GM12878 (cell line): Measurements from ENCODE around the gene ITGB5. TPM values are rescaled to one million over a fixed set of nuclear protein-coding genes. Genes with fewer than 3 reads are reported as not detected.

Experiments used
- ATAC-seq: fragments of 200-7000 bp; cut with Tn5 transposase; 3 replicates; pipeline ENCODE4 v1.9.1; 2020; ENCODE audit warnings: mild to moderate bottlenecking, moderate library complexity
- BruUV-seq: library from RNA; stranded (reverse); fragments of 400-500 nt; replicated peaks from 2 replicates; lab custom pipeline; 2021; lab: Mats Ljungman, UMichigan
- CTCF ChIA-PET: fragments of 300-600 bp; sonication (Branson Sonifier 250); formaldehyde crosslinking; extraction: SDS; loops from one replicate; lab custom pipeline; 2021; ENCODE audit warnings: inconsistent platforms; lab: Yijun Ruan, JAX
- POLR2A ChIA-PET: fragments of 350-600 bp; formaldehyde crosslinking; extraction: SDS; loops from one replicate; lab custom pipeline; 2021; ENCODE audit warnings: inconsistent platforms; lab: Charles Lee
- RAD21 ChIA-PET: fragments of 300-600 bp; sonication (Branson Sonifier 250); formaldehyde crosslinking; loops from one replicate; lab custom pipeline; 2023; ENCODE audit warnings: antibody characterized with exemption; ENCODE audit not compliant: unreplicated experiment; lab: Charles Lee
- SMC1A ChIA-PET: fragments of 300-600 bp; sonication (Branson Sonifier 250); formaldehyde crosslinking; loops from one replicate; lab custom pipeline; 2023; ENCODE audit not compliant: unreplicated experiment, uncharacterized antibody; lab: Charles Lee
- DNase-seq: peaks from one replicate; pipeline ENCODE4 v3.0.0-alpha.2; 2011; ENCODE audit warnings: low read depth, low spot score
- FAIRE-seq: peaks from 3 replicates; lab custom pipeline; 2011; peaks lifted over from hg19 to GRCh38; lab: Jason Lieb, UNC
- H2AFZ ChIP-seq: 2 replicates; pipeline ENCODE4 v1.6.0; 2011; ENCODE audit warnings: low read depth, low read length, control low read depth; ENCODE audit not compliant: control insufficient read depth
- H3K27ac ChIP-seq: 2 replicates; pipeline ENCODE4 v1.5.1; 2011; ENCODE audit warnings: control low read depth; ENCODE audit not compliant: control insufficient read depth, insufficient read depth
- H3K27me3 ChIP-seq, 2 experiments: replicated peaks in 1 of 2; 2 replicates each; pipeline versions ENCODE4 v1.6.0 to v1.6.1; 2011; ENCODE audit warnings: low read length in 1 of 2; ENCODE audit not compliant: control insufficient read depth in 2 of 2, insufficient read depth in 2 of 2
- H3K36me3 ChIP-seq, 2 experiments: 2 replicates each; pipeline ENCODE4 v1.5.1; 2011; ENCODE audit warnings: low read length in 1 of 2; ENCODE audit not compliant: control insufficient read depth in 2 of 2, insufficient read depth in 2 of 2
- H3K4me1 ChIP-seq: 2 replicates; pipeline ENCODE4 v1.6.1; 2011; ENCODE audit warnings: mild to moderate bottlenecking, low read length, moderate library complexity, mixed read lengths; ENCODE audit not compliant: control insufficient read depth, insufficient read depth
- H3K4me2 ChIP-seq: 2 replicates; pipeline ENCODE4 v1.6.0; 2011; ENCODE audit warnings: control low read depth; ENCODE audit not compliant: control insufficient read depth, insufficient read depth
- H3K4me3 ChIP-seq: fragments of 200-600 bp; sonication (generic); 2 replicates; pipeline ENCODE4 v1.5.1; 2016
- H3K79me2 ChIP-seq: 2 replicates; pipeline ENCODE4 v1.6.0; 2011; ENCODE audit warnings: low read length; ENCODE audit not compliant: control insufficient read depth, insufficient read depth
- H3K9ac ChIP-seq: 2 replicates; pipeline ENCODE4 v1.8.0; 2011; ENCODE audit warnings: low read length, control low read depth, mixed read lengths; ENCODE audit not compliant: control insufficient read depth, insufficient read depth
- H3K9me3 ChIP-seq: replicated peaks from 3 replicates; pipeline ENCODE4 v1.5.1; 2011; ENCODE audit warnings: mild to moderate bottlenecking, low read length; ENCODE audit not compliant: control insufficient read depth, insufficient read depth
- H4K20me1 ChIP-seq: 2 replicates; pipeline ENCODE4 v1.6.0; 2011; ENCODE audit not compliant: control insufficient read depth, insufficient read depth
- CREM ChIP-seq: IDR thresholded peaks from 2 replicates; pipeline ENCODE4 v1.6.1; 2014; ENCODE audit warnings: antibody characterized with exemption, low read depth
- E2F4 ChIP-seq: IDR thresholded peaks from 2 replicates; pipeline ENCODE4 v1.6.1; 2012; ENCODE audit warnings: low read depth, low read length, improper control_type of control experiment
- ETV6 ChIP-seq, 2 experiments: fragments of 450-650 bp in 1 of 2; IDR thresholded peaks in 1 of 2; conservative IDR thresholded peaks in 1 of 2; 2 replicates each; pipeline ENCODE4 v1.6.1; 2014; ENCODE audit warnings: antibody characterized with exemption in 1 of 2, borderline replicate concordance in 1 of 2, low read depth in 1 of 2, mild to moderate bottlenecking in 1 of 2, moderate library complexity in 1 of 2
- GATAD2B ChIP-seq: fragments of 450-650 bp; conservative IDR thresholded peaks from 2 replicates; pipeline ENCODE4 v1.6.1; 2017; ENCODE audit warnings: low read depth, mild to moderate bottlenecking, moderate library complexity
- IKZF2 ChIP-seq, 2 experiments: fragments of 450-650 bp; IDR thresholded peaks; 2 replicates each; pipeline ENCODE4 v1.6.1; 2017; ENCODE audit warnings: mild to moderate bottlenecking in 2 of 2, moderate library complexity in 2 of 2
- NFIC ChIP-seq: IDR thresholded peaks from 2 replicates; pipeline ENCODE4 v1.6.1; 2012; ENCODE audit warnings: low read depth, mild to moderate bottlenecking, inconsistent platforms, low read length, moderate library complexity
- NFXL1 ChIP-seq: fragments of 450-650 bp; IDR thresholded peaks from 2 replicates; pipeline ENCODE4 v1.6.1; 2017; ENCODE audit warnings: antibody characterized with exemption, mild to moderate bottlenecking, borderline replicate concordance
- NFYA ChIP-seq: IDR thresholded peaks from 2 replicates; pipeline ENCODE4 v1.6.1; 2011; ENCODE audit warnings: low read depth, mild to moderate bottlenecking, low read length, improper control_type of control experiment, borderline replicate concordance
- PKNOX1 ChIP-seq: fragments of 450-650 bp; IDR thresholded peaks from 2 replicates; pipeline ENCODE4 v1.6.1; 2016; ENCODE audit warnings: mild to moderate bottlenecking
- RFX5 ChIP-seq: IDR thresholded peaks from 2 replicates; pipeline ENCODE4 v1.6.1; 2011; ENCODE audit warnings: low read depth, low read length, improper control_type of control experiment
- SMARCA5 ChIP-seq: fragments of 450-650 bp; IDR thresholded peaks from 2 replicates; pipeline ENCODE4 v1.6.1; 2017; ENCODE audit warnings: mild to moderate bottlenecking
- STAT1 ChIP-seq: fragments of 450-650 bp; conservative IDR thresholded peaks from 2 replicates; pipeline ENCODE4 v1.6.1; 2014; ENCODE audit warnings: antibody characterized with exemption, mild to moderate bottlenecking
- SUZ12 ChIP-seq: fragments of 200-600 bp; sonication (generic); IDR thresholded peaks from one replicate; pipeline ENCODE4 v1.6.1; 2018; ENCODE audit warnings: antibody characterized with exemption, mild to moderate bottlenecking; ENCODE audit not compliant: unreplicated experiment
- WGBS: methylation state at CpG from one replicate; pipeline ENCODE4 v1.1.6; 2016; ENCODE audit warnings: low lambda C conversion rate; ENCODE audit not compliant: insufficient replicate concordance, insufficient coverage; ENCODE audit errors: missing lambda C conversion rate; 5-methylcytosine and 5-hydroxymethylcytosine counted together
- in situ Hi-C: fragments of 300-500 bp; cut with MboI; formaldehyde crosslinking; loops from 9 replicates; pipeline ENCODE4 v1.14.3; 2018; ENCODE audit warnings: mixed read lengths
- intact Hi-C: fragments of 100-400 bp; cut with micrococcal nuclease; formaldehyde crosslinking; loops from one replicate; pipeline ENCODE4 v1.14.2; 2022; ENCODE audit not compliant: unreplicated experiment
- polyA plus RNA-seq, 11 experiments: library from polyadenylated mRNA; depleted of rRNA in 4 of 11; unstranded in 6 of 11; stranded (reverse) in 5 of 11; fragments of >200 nt; fragmentation: Nextera tagmentation in 4 of 11; fragmentation: Illumina TruSeq in 1 of 11; extraction: Ambion mirVana in 4 of 11; extraction: Trizol in 1 of 11; gene quantifications; 1 replicate in 1 of 11; 2 replicates in 10 of 11; pipeline versions ENCODE4 v1.2.1 to v1.2.3, GENCODE V29; 2011 to 2016; ENCODE audit warnings: inconsistent platforms in 2 of 11, missing spikeins in 2 of 11, low read depth in 1 of 11
- total RNA-seq, 4 experiments: library from RNA; depleted of rRNA in 3 of 4; stranded (reverse); fragments of >200 nt in 3 of 4; fragmentation: Illumina TruSeq in 1 of 4; extraction: Trizol in 1 of 4; gene quantifications; 2 replicates each; pipeline versions ENCODE4 v1.2.1 to v1.2.3, GENCODE V29; 2013 to 2021
- TF ChIP-seq, protein P1 (sequence below): IDR thresholded peaks from 2 replicates; pipeline ENCODE4 v1.6.1; 2011; ENCODE audit warnings: borderline replicate concordance, low read depth, mild to moderate bottlenecking, moderate library complexity, low read length; ENCODE audit not compliant: insufficient read depth, poor library complexity, severe bottlenecking

The ITGB5 gene
- total and polyA plus RNA-seq, 10 of the 15 experiments (the other 5 are each of a cell fraction or from before 2014, with no cell fraction given), result 0.05 to 10.0 (median 0.83) TPM; not detected in 2

- FAIRE-seq, result no peak
- DNase-seq, result no peak
- ChIA-PET SMC1A (interaction anchor here (0.6 to 1.6 kb wide), 6 partner anchors 9 to 157 kb away, joined by 3 to 7 read pairs (median 4); no protein-coding TSS in a partner anchor), RAD21 (interaction anchor here (1.2 kb wide), 1 partner anchor 92 kb away, joined by 3 read pairs; no protein-coding TSS in a partner anchor), POLR2A (interaction anchor here (1.2 kb wide), 1 partner anchor 10 kb away, joined by 6 read pairs; no protein-coding TSS in a partner anchor), CTCF (interaction anchor here (1.0 kb wide), 1 partner anchor 48 kb away, joined by 5 read pairs; no protein-coding TSS in a partner anchor)
- in situ Hi-C loops, result no loop called here
- BruUV-seq, result no TSS peak
- Histone ChIP-seq H3K4me2 (no peak overlapping the region), H4K20me1 (no peaks in the 10 kb centered on the region), H3K27me3 (no peaks in the 10 kb centered on the region), H3K4me3 (no peak overlapping the region), H3K27ac (no peak overlapping the region), H3K9me3 (no peaks in the 10 kb centered on the region), H3K79me2 (no peaks in the 10 kb centered on the region), H2AFZ (no peak overlapping the region), H3K4me1 (no peaks in the 10 kb centered on the region), H3K36me3 (no peaks in the 10 kb centered on the region), H3K9ac (no peak overlapping the region)
- no peak for ATAC-seq
- intact Hi-C loops, result no loop called here
- 21% methylated on average over 3 of the region's 3 CpGs for WGBS
- TF ChIP-seq RFX5, result no peak
These were observed 33.7 kb downstream of the ITGB5 start for GRCh38 chr3:124853446-124853845.

- CTCF ChIA-PET, result interaction anchor here (0.7 kb wide), 1 partner anchor 10 kb away, joined by 3 read pairs; no protein-coding TSS in a partner anchor
- in situ Hi-C loops, result no loop called here
- no TSS peak for BruUV-seq
- TF ChIP-seq NFYA (no peak), NFXL1 (no peak), SUZ12 (no peak), SMARCA5 (no peak), ETV6 (conservative IDR thresholded peaks at IDR 0.05 in 1 of 2, IDR thresholded peaks at IDR 0.05 in 1 of 2; ENCODE audit: borderline replicate concordance in 1 of 2, low read depth in 1 of 2) (no peak), CREM (no peak), E2F4 (no peak), NFIC (no peak), STAT1 (no peak), IKZF2 (IDR thresholded peaks at IDR 0.05) (no peak), PKNOX1 (no peak), GATAD2B (no peak)
- TF ChIP-seq, protein P1, sequence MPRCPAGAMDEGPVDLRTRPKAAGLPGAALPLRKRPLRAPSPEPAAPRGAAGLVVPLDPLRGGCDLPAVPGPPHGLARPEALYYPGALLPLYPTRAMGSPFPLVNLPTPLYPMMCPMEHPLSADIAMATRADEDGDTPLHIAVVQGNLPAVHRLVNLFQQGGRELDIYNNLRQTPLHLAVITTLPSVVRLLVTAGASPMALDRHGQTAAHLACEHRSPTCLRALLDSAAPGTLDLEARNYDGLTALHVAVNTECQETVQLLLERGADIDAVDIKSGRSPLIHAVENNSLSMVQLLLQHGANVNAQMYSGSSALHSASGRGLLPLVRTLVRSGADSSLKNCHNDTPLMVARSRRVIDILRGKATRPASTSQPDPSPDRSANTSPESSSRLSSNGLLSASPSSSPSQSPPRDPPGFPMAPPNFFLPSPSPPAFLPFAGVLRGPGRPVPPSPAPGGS, result no peak
These were observed 35.3 kb downstream of the ITGB5 start for GRCh38 chr3:124851905-124852304.

More at GRCh38 chr3:124851905-124852304, 35.3 kb downstream of the ITGB5 start:
- FAIRE-seq (no peak), DNase-seq (no peak), ATAC-seq (no peak)
- H3K27me3 ChIP-seq, result no peaks in the 10 kb centered on the region
- H3K9me3 ChIP-seq, result no peaks in the 10 kb centered on the region
- intact Hi-C loops, result no loop called here
- SMC1A ChIA-PET, result interaction anchor here (1.7 kb wide), 1 partner anchor 11 kb away, joined by 6 read pairs; no protein-coding TSS in a partner anchor
- 66% methylated on average over 12 of the region's 12 CpGs for WGBS
- POLR2A ChIA-PET, result no interaction called here
- H3K9ac ChIP-seq, result no peak overlapping the region
- RAD21 ChIA-PET, result interaction anchor here (1.0 kb wide), 1 partner anchor 91 kb away, joined by 3 read pairs; no protein-coding TSS in a partner anchor
- H4K20me1 ChIP-seq, result no peaks in the 10 kb centered on the region
- no peak overlapping the region for H3K4me3 ChIP-seq
- H3K27ac ChIP-seq, result no peak overlapping the region
- H3K4me1 ChIP-seq, result no peaks in the 10 kb centered on the region
- H2AFZ ChIP-seq, result no peak overlapping the region
- H3K4me2 ChIP-seq, result no peak overlapping the region
- H3K36me3 ChIP-seq, result no peaks in the 10 kb centered on the region
- no peaks in the 10 kb centered on the region for H3K79me2 ChIP-seq
